GM20000 (cell line): ENCODE measurements around the gene TBC1D24.
"Not testable (repeated sequence)": the region's sequence is repeated elsewhere in the genome, so short reads cannot be mapped to it uniquely, and the experiment has no call there.

ENCODE experiments used
- DNase-seq: peaks from one replicate; pipeline ENCODE4 v3.0.0; 2012; ENCODE audit warnings: low spot score
- CTCF ChIP-seq: IDR thresholded peaks from 2 replicates; pipeline ENCODE4 v1.5.1; 2012; ENCODE audit warnings: mild to moderate bottlenecking, control low read depth; ENCODE audit errors: extremely low read depth, missing control alignments

Gene TBC1D24

DNA sequence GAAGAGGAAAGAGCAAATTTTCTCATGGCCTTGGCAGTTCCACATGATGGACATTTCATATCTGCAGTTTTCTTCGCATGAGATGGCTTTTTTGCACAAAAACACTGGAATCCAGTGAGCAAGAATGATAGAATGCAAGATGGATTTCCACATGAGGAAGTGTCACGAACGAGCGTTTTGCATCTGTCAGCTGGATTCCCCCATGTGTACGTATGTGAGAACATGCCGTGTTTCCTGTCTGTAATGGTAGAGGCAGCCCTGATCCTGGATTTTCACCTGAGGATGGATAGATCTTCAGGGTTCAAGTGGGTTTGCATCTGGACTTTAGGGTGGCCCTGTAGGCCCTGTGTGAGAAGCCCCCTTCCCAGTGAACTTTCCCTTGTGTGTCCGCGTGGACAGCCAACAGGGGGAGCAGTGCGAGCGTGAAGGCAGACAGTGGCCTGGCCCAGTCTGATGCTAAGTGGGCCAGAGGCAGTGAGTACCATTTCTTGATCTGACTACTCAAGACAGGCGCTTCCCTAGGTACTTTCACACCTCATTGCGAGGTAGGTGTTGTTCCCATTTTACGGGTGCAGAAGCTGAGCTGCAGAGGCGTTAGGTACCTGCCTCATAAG is 65.0 kb downstream of the TBC1D24 start:
- DNase-seq = not testable (repeated sequence)
- TF ChIP-seq CTCF = peak; percentile 43

DNA sequence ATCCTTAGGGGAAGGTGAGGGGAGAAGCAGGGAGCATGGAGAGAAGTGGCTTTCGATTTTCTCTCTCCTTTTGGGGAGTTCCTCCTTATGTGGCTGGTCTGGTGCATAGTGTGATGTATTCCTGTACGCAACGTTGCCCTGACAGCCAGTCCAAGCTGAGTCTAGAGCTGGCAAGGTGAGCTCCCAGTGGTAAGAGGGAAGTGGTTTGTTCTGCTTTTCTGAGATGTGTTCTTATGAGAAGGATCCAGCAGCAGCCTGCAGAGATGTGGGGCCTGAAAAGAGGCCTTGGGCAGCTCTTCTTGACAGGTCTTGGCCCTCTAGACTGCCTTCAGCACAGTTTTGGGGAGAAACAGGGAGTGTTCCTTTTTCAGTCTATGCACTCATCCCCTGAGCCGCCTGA is 66.0 kb downstream of the TBC1D24 start:
- DNase-seq = not testable (repeated sequence)

- DNase-seq = not testable (repeated sequence)
Measured at GRCh38 chr16:2541409-2541808, 66.5 kb downstream of the TBC1D24 start.

- DNase-seq = not testable (repeated sequence)
Measured at GRCh38 chr16:2543771-2544170, 68.8 kb downstream of the TBC1D24 start.

- DNase-seq = not testable (repeated sequence)
Measured at GRCh38 chr16:2550283-2550878, 75.5 kb downstream of the TBC1D24 start.

DNA sequence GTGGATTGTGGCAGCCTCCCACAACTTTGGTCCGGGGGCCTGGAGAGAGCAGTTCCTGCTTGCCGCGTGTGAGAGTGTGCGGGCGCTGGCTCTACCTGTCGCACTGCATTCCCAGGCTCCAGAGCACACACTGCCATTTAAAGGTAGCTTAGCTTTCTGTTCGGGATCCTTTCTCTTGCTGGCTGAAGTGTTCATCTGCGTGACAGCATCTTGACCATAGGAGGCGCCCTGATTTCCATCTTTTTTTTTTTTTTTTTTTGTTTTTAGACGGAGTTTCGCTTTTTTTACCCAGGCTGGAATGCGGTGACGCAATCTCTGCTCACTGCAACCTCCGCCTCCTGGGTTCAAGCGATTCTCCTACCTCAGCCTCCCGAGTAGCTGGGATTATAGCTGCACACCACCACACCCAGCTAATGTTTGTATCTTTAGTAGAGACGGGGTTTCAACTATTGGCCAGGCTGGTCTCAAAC is 76.5 kb downstream of the TBC1D24 start:
- DNase-seq = not testable (repeated sequence)

DNA sequence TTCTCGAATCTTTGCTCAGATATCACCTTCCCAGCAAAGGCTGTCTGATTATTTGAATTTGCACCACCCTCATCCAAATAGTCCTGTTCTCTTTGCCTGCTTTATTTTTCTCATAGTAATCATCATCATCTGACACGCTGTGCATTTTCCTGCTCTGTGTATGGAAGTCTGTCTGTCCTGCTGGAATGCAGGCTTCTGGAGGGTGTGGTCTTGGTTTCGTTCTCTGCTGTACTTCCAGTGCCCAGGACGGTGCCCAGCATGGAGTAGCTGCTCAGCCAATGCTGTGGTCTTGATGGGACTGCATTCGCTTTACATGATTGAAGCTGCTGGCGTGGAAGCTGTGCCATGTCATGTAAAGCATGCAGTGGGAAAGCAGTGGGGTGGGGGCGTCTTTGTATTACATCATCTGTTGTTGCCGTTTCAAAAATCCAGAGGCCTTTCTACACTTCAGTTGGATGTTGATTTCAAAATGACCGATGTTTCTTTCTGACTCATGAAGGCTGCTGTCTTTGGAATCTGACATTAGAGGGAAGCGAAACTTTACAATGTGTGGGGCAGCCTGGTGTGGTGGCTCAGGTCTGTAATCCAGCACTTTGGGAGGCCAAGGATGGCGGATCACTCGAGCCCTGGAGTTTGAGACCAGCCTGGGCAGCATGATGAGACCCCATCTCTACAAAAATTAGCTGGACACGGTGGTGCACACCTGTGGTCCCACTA is 79.9 kb downstream of the TBC1D24 start:
- DNase-seq = not testable (repeated sequence)
